T-helper 17 cell (primary cell): ENCODE measurements around the gene LURAP1L. TPM values are rescaled to one million over a fixed set of nuclear protein-coding genes. Genes with fewer than 3 reads are reported as not detected.

ENCODE experiments used
- ATAC-seq: fragments of 150-1000 bp; cut with Tn5 transposase; 2 replicates; pipeline ENCODE4 v1.10.0; 2021; ENCODE audit warnings: mild to moderate bottlenecking, moderate library complexity
- DNase-seq, 3 donors: peaks; one replicate each; pipeline versions ENCODE4 v3.0.0 to v3.0.0-alpha.2; 2020 to 2021
- H3K9me3 ChIP-seq: one replicate; pipeline ENCODE4 v1.7.0; 2013; ENCODE audit warnings: low read length, mild to moderate bottlenecking; ENCODE audit not compliant: control insufficient read depth, poor library complexity, severe bottlenecking
- H3K27ac Mint-ChIP-seq: one replicate; pipeline ENCODE4 v1.8.0; 2022; ENCODE audit warnings: mild to moderate bottlenecking, moderate library complexity, mixed read lengths
- H3K27me3 Mint-ChIP-seq: one replicate; pipeline ENCODE4 v1.8.0; 2022; ENCODE audit warnings: mixed read lengths
- H3K36me3 Mint-ChIP-seq: one replicate; pipeline ENCODE4 v1.8.0; 2022; ENCODE audit warnings: low read depth, mixed read lengths
- H3K4me1 Mint-ChIP-seq: one replicate; pipeline ENCODE4 v1.8.0; 2022; ENCODE audit warnings: mild to moderate bottlenecking, mixed read lengths
- H3K4me3 Mint-ChIP-seq: one replicate; pipeline ENCODE4 v1.8.0; 2022; ENCODE audit warnings: mild to moderate bottlenecking, moderate library complexity, mixed read lengths
- total RNA-seq, 4 donors: library from RNA in 2 of 4; stranded (reverse) in 2 of 4; gene quantifications; one replicate each; pipeline ENCODE4 v1.2.3 and lab custom pipeline; 2022 to 2026

The LURAP1L gene
- total RNA-seq, 2 donors from 2014 or later: 0.31 TPM; not detected in 1

GRCh38 chr9:12764150-12764549, 10.7 kb upstream of the LURAP1L start:
- ATAC-seq: no peak
- Mint-ChIP-seq H3K27ac (no peak overlapping the region), H3K4me1 (no peaks in the 10 kb centered on the region), H3K36me3 (no peaks in the 10 kb centered on the region), H3K4me3 (no peak overlapping the region), H3K27me3 (no peaks in the 10 kb centered on the region)
- no peak for DNase-seq
- no peaks in the 10 kb centered on the region for H3K9me3 ChIP-seq

DNA sequence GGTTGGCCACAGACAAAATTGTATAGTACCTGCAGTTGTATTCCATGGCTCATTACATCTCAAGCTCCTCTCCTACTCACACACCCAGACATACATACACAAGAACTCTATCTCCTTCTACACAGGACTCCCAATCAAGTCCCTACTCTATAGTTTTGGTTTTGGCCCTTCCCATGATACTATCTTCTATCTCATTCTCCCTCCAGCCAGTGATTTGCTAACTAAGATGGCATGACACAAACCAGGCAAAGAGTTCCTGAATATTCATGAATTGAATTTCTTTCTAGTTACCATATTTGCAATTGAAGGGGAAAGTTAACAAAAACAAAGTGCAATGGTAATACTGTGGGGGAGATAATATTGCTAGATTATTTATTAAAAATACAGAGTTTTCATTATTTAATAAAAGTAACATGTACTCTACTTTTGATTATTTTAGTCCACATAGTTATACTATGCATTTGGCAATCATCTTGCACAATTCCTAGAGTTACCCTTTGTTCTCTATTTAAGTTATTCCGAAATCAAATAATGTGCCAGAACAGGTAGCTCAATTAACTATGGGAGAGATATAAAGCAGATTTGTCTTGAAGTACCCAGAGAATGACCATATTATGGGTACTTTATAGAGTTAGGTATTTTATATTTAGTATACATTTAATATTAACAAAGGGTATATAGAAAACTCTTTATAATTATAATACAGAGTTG, 9.6 kb upstream of the LURAP1L start:
- H3K36me3 Mint-ChIP-seq: no peaks in the 10 kb centered on the region
- DNase-seq: no peak

GRCh38 chr9:12766357-12766756, 8.5 kb upstream of the LURAP1L start:
- Mint-ChIP-seq H3K27me3 (no peaks in the 10 kb centered on the region), H3K27ac (no peak overlapping the region), H3K4me3 (no peak overlapping the region), H3K4me1 (no peaks in the 10 kb centered on the region), H3K36me3 (no peaks in the 10 kb centered on the region)
- ATAC-seq (no peak), DNase-seq (no peak)
- no peaks in the 10 kb centered on the region for H3K9me3 ChIP-seq

More for the DNA sequence above, 9.6 kb upstream of the LURAP1L start:
- H3K27ac Mint-ChIP-seq: no peak overlapping the region
- no peaks in the 10 kb centered on the region for H3K4me1 Mint-ChIP-seq
- ATAC-seq: no peak
- H3K27me3 Mint-ChIP-seq: no peaks in the 10 kb centered on the region
- no peak overlapping the region for H3K4me3 Mint-ChIP-seq
- no peaks in the 10 kb centered on the region for H3K9me3 ChIP-seq

- Mint-ChIP-seq H3K36me3 (no peaks in the 10 kb centered on the region), H3K27ac (no peak overlapping the region), H3K4me1 (no peaks in the 10 kb centered on the region), H3K27me3 (peaks cover 4% of the 10 kb centered on the region), H3K4me3 (no peak overlapping the region)
- ATAC-seq (no peak), DNase-seq (no peak)
- H3K9me3 ChIP-seq: no peaks in the 10 kb centered on the region
Observed at GRCh38 chr9:12770261-12770660, 4.6 kb upstream of the LURAP1L start.

- Mint-ChIP-seq H3K36me3 (no peaks in the 10 kb centered on the region), H3K4me1 (no peaks in the 10 kb centered on the region), H3K27me3 (peaks cover 19% of the 10 kb centered on the region), H3K27ac (no peak overlapping the region), H3K4me3 (no peak overlapping the region)
- H3K9me3 ChIP-seq: no peaks in the 10 kb centered on the region
- no peak for ATAC-seq
- no peak for DNase-seq
Observed at GRCh38 chr9:12771891-12772290, 2.9 kb upstream of the LURAP1L start.

DNA sequence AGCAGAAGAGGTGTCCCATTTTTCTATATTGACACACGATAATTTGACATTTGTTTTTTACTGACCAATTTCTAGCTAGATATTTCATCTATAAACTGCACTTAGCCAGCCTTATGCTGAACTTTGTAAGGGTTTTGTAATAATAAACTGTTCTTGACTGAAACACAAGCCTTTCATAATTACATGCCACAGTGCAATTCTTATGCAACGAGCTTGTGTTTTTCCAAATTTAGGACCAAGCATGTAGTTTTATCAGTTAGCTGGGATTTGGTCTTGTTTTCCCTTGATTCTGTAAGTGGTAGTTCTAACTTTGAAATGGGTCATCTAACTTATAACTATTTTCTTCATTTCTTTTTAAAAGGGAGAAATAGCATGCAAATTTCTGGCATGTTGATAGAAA, 1.3 kb upstream of the LURAP1L start:
- H3K9me3 ChIP-seq: no peaks in the 10 kb centered on the region
- no peak for ATAC-seq

DNA sequence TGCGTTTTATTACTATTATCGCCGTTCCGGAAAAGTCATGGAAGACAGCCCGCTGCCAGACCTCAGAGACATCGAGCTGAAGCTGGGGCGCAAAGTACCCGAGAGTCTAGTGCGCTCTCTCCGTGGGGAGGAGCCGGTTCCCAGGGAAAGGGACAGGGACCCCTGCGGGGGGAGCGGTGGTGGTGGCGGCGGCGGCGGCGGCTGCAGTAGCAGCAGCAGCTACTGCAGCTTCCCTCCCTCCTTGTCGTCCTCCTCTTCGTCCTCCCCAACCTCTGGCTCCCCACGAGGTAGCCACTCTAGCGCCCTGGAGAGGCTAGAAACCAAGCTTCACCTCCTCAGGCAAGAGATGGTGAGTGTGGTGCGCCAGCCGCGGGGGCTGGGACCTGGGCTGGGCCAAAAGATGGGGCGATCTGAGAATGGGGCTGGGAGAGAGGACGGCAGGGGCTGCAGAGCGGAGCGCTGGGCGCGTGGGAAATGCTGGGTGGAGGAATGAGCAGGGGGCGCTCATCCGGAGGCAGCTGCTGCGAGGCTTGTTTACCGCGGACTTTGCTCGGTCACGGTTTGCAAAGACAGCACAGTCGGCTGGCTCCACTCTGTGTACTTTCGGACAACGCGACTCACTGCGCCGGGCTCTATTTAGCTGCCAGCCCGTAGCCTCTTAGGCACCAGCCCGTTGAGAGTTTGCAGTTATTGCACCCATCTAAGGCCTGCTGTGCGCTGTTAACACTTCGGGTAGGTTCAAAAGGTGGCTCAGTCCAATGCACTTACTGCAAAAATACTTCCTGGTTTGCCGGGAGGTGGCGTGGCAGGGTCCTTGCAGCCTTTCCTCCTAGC, 1.1 kb downstream of the LURAP1L start:
- peaks cover 21% of the 10 kb centered on the region for H3K27me3 Mint-ChIP-seq
- no peaks in the 10 kb centered on the region for H3K36me3 Mint-ChIP-seq
- peak overlapping the region; percentile 26 for H3K4me3 Mint-ChIP-seq
- DNase-seq: no peak
- H3K4me1 Mint-ChIP-seq: no peaks in the 10 kb centered on the region
- no peak overlapping the region for H3K27ac Mint-ChIP-seq
- no peaks in the 10 kb centered on the region for H3K9me3 ChIP-seq
- ATAC-seq: no peak

More for the DNA sequence above, 1.3 kb upstream of the LURAP1L start:
- Mint-ChIP-seq H3K27ac (no peak overlapping the region), H3K27me3 (peaks cover 21% of the 10 kb centered on the region), H3K4me1 (no peaks in the 10 kb centered on the region), H3K36me3 (no peaks in the 10 kb centered on the region), H3K4me3 (no peak overlapping the region)
- DNase-seq: no peak

GRCh38 chr9:12776513-12777055, 1.8 kb downstream of the LURAP1L start:
- no peaks in the 10 kb centered on the region for H3K36me3 Mint-ChIP-seq
- H3K4me3 Mint-ChIP-seq: peak overlapping the region; percentile 26
- no peaks in the 10 kb centered on the region for H3K9me3 ChIP-seq
- ATAC-seq (no peak), DNase-seq (no peak)
- H3K4me1 Mint-ChIP-seq: no peaks in the 10 kb centered on the region
- H3K27ac Mint-ChIP-seq: no peak overlapping the region
- H3K27me3 Mint-ChIP-seq: peaks cover 21% of the 10 kb centered on the region

- no peaks in the 10 kb centered on the region for H3K4me1 Mint-ChIP-seq
- DNase-seq (no peak), ATAC-seq (no peak)
- H3K27ac Mint-ChIP-seq: no peak overlapping the region
- peaks cover 21% of the 10 kb centered on the region for H3K27me3 Mint-ChIP-seq
- no peaks in the 10 kb centered on the region for H3K36me3 Mint-ChIP-seq
- no peak overlapping the region for H3K4me3 Mint-ChIP-seq
- no peaks in the 10 kb centered on the region for H3K9me3 ChIP-seq
Observed at GRCh38 chr9:12777121-12778022, 2.6 kb downstream of the LURAP1L start.

DNA sequence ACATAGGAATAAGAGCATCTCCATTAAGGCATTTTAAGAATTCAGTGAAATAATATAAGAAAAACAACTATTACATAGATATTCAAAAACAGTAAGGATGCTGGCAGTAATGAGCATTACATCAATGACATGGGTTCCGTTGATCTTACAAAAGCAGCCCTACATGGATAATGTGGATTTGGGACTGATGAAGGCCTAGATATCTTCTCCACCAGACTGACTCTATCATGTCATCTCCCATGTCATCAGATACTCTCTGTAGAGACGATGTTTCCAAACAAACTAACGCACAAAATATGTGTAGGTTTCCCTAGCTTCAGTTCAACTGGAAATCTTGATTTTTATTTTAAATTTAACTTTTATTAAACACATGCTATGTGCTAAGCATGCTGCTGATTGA, 3.6 kb downstream of the LURAP1L start:
- H3K27ac Mint-ChIP-seq: no peak overlapping the region
- H3K27me3 Mint-ChIP-seq: peaks cover 21% of the 10 kb centered on the region
- no peaks in the 10 kb centered on the region for H3K4me1 Mint-ChIP-seq
- no peak overlapping the region for H3K4me3 Mint-ChIP-seq
- no peaks in the 10 kb centered on the region for H3K36me3 Mint-ChIP-seq
- DNase-seq (no peak), ATAC-seq (no peak)
- H3K9me3 ChIP-seq: no peaks in the 10 kb centered on the region

- no peak for DNase-seq
- no peaks in the 10 kb centered on the region for H3K4me1 Mint-ChIP-seq
- H3K36me3 Mint-ChIP-seq: no peaks in the 10 kb centered on the region
- no peak overlapping the region for H3K4me3 Mint-ChIP-seq
- no peak overlapping the region for H3K27ac Mint-ChIP-seq
- peaks cover 8% of the 10 kb centered on the region for H3K27me3 Mint-ChIP-seq
- H3K9me3 ChIP-seq: peaks cover 7% of the 10 kb centered on the region
- no peak for ATAC-seq
Observed at GRCh38 chr9:12781226-12781733, 6.5 kb downstream of the LURAP1L start.

DNA sequence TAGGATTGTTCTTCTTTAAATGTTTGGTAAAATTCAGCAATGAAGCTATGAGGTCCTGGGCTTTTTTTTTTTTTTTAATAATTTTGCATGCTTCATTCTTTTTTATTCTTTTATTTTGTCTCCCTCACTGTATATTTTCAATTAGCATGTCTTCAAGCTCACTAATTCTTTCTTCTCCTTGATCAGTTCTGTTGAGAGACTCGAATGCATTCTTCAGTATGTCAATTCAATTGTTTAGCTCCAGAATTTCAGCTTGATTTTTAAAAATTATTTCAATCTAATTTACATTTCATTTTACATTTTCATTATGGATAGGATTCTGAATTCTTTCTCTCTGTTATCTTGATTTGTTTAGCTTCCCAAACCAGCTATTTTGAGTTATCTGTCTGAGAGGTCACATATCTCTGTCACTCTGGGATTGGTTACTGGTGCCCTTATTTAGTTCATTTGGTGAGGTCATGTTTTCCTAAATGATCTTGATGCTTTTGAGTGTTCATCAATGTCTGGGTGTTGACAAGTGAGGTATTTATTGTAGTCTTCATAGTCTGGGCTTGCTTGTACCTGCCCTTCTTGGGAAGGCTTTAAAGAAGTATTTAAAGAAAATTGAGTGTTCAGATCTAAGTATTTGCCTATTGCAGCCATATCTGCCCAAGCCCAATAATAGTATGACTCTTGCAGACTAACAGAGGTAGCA, 9.1 kb downstream of the LURAP1L start:
- Mint-ChIP-seq H3K27ac (no peak overlapping the region), H3K4me1 (no peaks in the 10 kb centered on the region)

More for the DNA sequence above, 9.1 kb downstream of the LURAP1L start:
- H3K4me3 Mint-ChIP-seq: no peak overlapping the region
- H3K27me3 Mint-ChIP-seq: no peaks in the 10 kb centered on the region
- H3K36me3 Mint-ChIP-seq: no peaks in the 10 kb centered on the region
- ATAC-seq: no peak
- H3K9me3 ChIP-seq: peaks cover 7% of the 10 kb centered on the region
- DNase-seq: no peak
